Right ventricle myocardium superior (tissue), 1 donor: Measurements from ENCODE around the gene RHEX. TPM values are rescaled to one million over a fixed set of nuclear protein-coding genes. Genes with fewer than 3 reads are reported as not detected.
A peak's percentile ranks its signal among the peaks of the same experiment; 100 is the strongest.

Experiments used
- ATAC-seq: fragments of 200-7000 bp; cut with Tn5 transposase; one replicate; pipeline ENCODE4 v1.9.1; 2020; ENCODE audit warnings: mild to moderate bottlenecking; ENCODE audit not compliant: poor library complexity
- DNase-seq: peaks from one replicate; pipeline ENCODE4 v3.0.0-alpha.2; 2020
- intact Hi-C: fragments of 100-400 bp; cut with DNase I; formaldehyde crosslinking; loops from one replicate; pipeline ENCODE4 v1.11.2; 2022
- total RNA-seq: library from RNA; stranded (reverse); fragmentation: NEBNext Ultra II Directional; extraction: Animal tissue kit (Norgen Biotek cat#: 25700); gene quantifications from one replicate; pipeline ENCODE4 v1.2.1, GENCODE V29; 2021
- donor health status: DM: no; HTN: yes; CAD: no; lungs with severe emphysema.

Gene RHEX
- total RNA-seq, 1 donor from 2014 or later, result 0.86 TPM

- intact Hi-C loops, result no loop called here
- DNase-seq, result no peak
- no peak for ATAC-seq
Observed at GRCh38 chr1:206080026-206080820, 27.2 kb downstream of the RHEX start.

- intact Hi-C loops, result no loop called here
- no peak for DNase-seq
Observed at GRCh38 chr1:206081856-206082255, 28.9 kb downstream of the RHEX start.

GRCh38 chr1:206082831-206083695 lies 30.1 kb downstream of the RHEX start:
- ATAC-seq (no peak), DNase-seq (no peak)
- intact Hi-C loops, result no loop called here

More at GRCh38 chr1:206081856-206082255, 28.9 kb downstream of the RHEX start:
- no peak for ATAC-seq

GRCh38 chr1:206083750-206084149 lies 30.8 kb downstream of the RHEX start:
- ATAC-seq (no peak), DNase-seq (no peak)
- intact Hi-C loops, result no loop called here

GRCh38 chr1:206087091-206087490 lies 34.1 kb downstream of the RHEX start:
- DNase-seq (no peak), ATAC-seq (no peak)
- intact Hi-C loops, result no loop called here

GRCh38 chr1:206089341-206089740 lies 36.4 kb downstream of the RHEX start:
- no peak for ATAC-seq
- intact Hi-C loops, result no loop called here
- DNase-seq, result no peak

GRCh38 chr1:206094024-206094423 lies 41.1 kb downstream of the RHEX start:
- intact Hi-C loops, result no loop called here
- DNase-seq (no peak), ATAC-seq (no peak)

GRCh38 chr1:206097381-206097780 lies 44.4 kb downstream of the RHEX start:
- no peak for ATAC-seq
- DNase-seq, result no peak
- intact Hi-C loops, result no loop called here

- no peak for ATAC-seq
- intact Hi-C loops, result no loop called here
- DNase-seq, result no peak
Observed at GRCh38 chr1:206098242-206098919, 45.4 kb downstream of the RHEX start.

GRCh38 chr1:206100226-206100815 lies 47.3 kb downstream of the RHEX start:
- no peak for ATAC-seq
- no peak for DNase-seq
- intact Hi-C loops, result loop anchor here (10.0 kb wide), 1 partner anchor 306 kb away; no protein-coding TSS in a partner anchor

GRCh38 chr1:206101351-206102045 lies 48.5 kb downstream of the RHEX start:
- ATAC-seq (no peak), DNase-seq (no peak)
- intact Hi-C loops, result loop anchor here (10.0 kb wide), 1 partner anchor 307 kb away; no protein-coding TSS in a partner anchor

- intact Hi-C loops, result loop anchor here (10.0 kb wide), 1 partner anchor 308 kb away; no protein-coding TSS in a partner anchor
- DNase-seq (no peak), ATAC-seq (no peak)
Observed at GRCh38 chr1:206102292-206102936, 49.4 kb downstream of the RHEX start.

GRCh38 chr1:206103979-206104378 lies 51.0 kb downstream of the RHEX start:
- intact Hi-C loops, result loop anchor here (10.0 kb wide), 1 partner anchor 309 kb away; no protein-coding TSS in a partner anchor
- DNase-seq (no peak), ATAC-seq (no peak)

GRCh38 chr1:206105464-206105995 lies 52.6 kb downstream of the RHEX start:
- intact Hi-C loops, result loop anchor here (10.0 kb wide), 1 partner anchor 311 kb away; no protein-coding TSS in a partner anchor
- no peak for ATAC-seq

GRCh38 chr1:206106328-206107167 lies 53.6 kb downstream of the RHEX start:
- peak; percentile 86 for DNase-seq
- intact Hi-C loops, result loop anchor here (2.0 to 10.0 kb wide), 3 partner anchors 74 to 312 kb away; no protein-coding TSS in a partner anchor
- peak; percentile 90 for ATAC-seq

More at GRCh38 chr1:206105464-206105995, 52.6 kb downstream of the RHEX start:
- no peak for DNase-seq

- intact Hi-C loops, result loop anchor here (2.0 to 10.0 kb wide), 3 partner anchors 74 to 312 kb away; no protein-coding TSS in a partner anchor
- ATAC-seq (no peak), DNase-seq (no peak)
Observed at GRCh38 chr1:206107168-206107544, 54.2 kb downstream of the RHEX start.
